ENCODE results near the gene UGT3A2. TPM values are rescaled to one million over a fixed set of nuclear protein-coding genes. Genes with fewer than 3 reads are reported as not detected.

Gene UGT3A2
- total RNA-seq, 3 donors from 2014 or later (not counting 1 experiment from before 2014, with no cell fraction given) = 0.25 TPM; not detected in 1

DNA sequence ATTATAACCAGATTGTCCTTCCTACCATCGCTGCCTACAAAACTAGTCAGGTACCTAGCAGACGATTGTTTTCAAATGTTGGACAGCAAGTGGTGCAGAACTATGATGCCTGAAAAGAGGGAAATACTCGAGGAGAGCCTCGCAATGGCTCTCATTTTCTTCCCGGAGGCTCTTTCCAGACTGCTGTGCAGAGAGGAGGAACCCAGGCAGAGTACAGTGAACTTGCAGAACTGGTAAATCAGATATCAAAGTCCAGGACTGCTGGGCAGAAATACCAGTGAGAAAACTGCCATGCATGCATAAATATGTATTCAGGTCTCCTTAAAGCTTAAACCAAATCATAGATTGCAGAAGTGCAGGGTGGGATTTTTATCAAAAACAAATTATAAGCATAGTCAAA is 49.1 kb downstream of the UGT3A2 start:
- H3K27ac Mint-ChIP-seq = no peak overlapping the region
- H3K9me3 ChIP-seq (ENCODE audit: control insufficient read depth, insufficient read depth, low read length) = peaks cover 21% of the 10 kb centered on the region
- H3K4me1 Mint-ChIP-seq = no peaks in the 10 kb centered on the region
- no peaks in the 10 kb centered on the region for H3K36me3 ChIP-seq (ENCODE audit: control insufficient read depth, insufficient read depth, low read length)
- no peak overlapping the region for H3K4me3 ChIP-seq (ENCODE audit: low read length)
- H3K4me1 ChIP-seq (ENCODE audit: control insufficient read depth, insufficient read depth, low read length) = no peaks in the 10 kb centered on the region
- H3K36me3 Mint-ChIP-seq = no peaks in the 10 kb centered on the region
- H3K9me3 Mint-ChIP-seq = peaks cover 3 to 4% of the 10 kb centered on the region in 2 donors
- WGBS (ENCODE audit: insufficient coverage) = 75% methylated on average over 5 of the region's 5 CpGs
- DNase-seq (no peak), ATAC-seq (no peak)
- H3K27me3 Mint-ChIP-seq (ENCODE audit: low read depth in 2 of 2) = peaks cover 0 to under 1% of the 10 kb centered on the region in 2 donors
- H3K27me3 ChIP-seq (ENCODE audit: control insufficient read depth, insufficient read depth, low read length) = no peaks in the 10 kb centered on the region
- no peak overlapping the region for H3K27ac ChIP-seq (ENCODE audit: low read length)
- TF ChIP-seq, protein P1, sequence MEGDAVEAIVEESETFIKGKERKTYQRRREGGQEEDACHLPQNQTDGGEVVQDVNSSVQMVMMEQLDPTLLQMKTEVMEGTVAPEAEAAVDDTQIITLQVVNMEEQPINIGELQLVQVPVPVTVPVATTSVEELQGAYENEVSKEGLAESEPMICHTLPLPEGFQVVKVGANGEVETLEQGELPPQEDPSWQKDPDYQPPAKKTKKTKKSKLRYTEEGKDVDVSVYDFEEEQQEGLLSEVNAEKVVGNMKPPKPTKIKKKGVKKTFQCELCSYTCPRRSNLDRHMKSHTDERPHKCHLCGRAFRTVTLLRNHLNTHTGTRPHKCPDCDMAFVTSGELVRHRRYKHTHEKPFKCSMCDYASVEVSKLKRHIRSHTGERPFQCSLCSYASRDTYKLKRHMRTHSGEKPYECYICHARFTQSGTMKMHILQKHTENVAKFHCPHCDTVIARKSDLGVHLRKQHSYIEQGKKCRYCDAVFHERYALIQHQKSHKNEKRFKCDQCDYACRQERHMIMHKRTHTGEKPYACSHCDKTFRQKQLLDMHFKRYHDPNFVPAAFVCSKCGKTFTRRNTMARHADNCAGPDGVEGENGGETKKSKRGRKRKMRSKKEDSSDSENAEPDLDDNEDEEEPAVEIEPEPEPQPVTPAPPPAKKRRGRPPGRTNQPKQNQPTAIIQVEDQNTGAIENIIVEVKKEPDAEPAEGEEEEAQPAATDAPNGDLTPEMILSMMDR (IDR thresholded peaks at IDR 0.05) = no peak
- H3K4me3 Mint-ChIP-seq = no peak overlapping the region
- intact Hi-C loops (cut with micrococcal nuclease) = no loop called here

DNA sequence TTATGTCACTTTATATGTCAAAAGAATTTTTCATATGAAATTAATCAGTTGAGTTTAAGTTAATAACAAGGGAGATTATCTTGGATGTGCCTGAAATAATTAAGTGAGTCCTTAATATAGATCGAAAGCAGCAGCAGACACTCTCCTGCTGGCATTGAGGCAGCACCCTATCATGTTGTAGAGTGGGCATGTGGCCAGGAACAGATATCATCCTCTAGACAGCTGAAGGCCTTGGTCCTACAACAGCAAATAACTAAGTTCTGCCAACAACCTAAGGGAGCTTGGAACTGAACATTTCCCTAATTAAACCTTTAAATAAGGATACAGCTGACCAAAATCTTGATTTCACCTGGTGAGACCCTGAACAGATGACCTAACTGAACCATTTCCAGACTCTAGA is 49.7 kb downstream of the UGT3A2 start:
- no peaks in the 10 kb centered on the region for H3K27me3 Mint-ChIP-seq (ENCODE audit: low read depth in 2 of 2)
- intact Hi-C loops (cut with micrococcal nuclease) = no loop called here
- Histone ChIP-seq H3K27ac (ENCODE audit: low read length) (no peak overlapping the region), H3K4me3 (ENCODE audit: low read length) (no peak overlapping the region), H3K4me1 (ENCODE audit: control insufficient read depth, insufficient read depth, low read length) (no peaks in the 10 kb centered on the region), H3K27me3 (ENCODE audit: control insufficient read depth, insufficient read depth, low read length) (no peaks in the 10 kb centered on the region), H3K36me3 (ENCODE audit: control insufficient read depth, insufficient read depth, low read length) (no peaks in the 10 kb centered on the region), H3K9me3 (ENCODE audit: control insufficient read depth, insufficient read depth, low read length) (peaks cover 21% of the 10 kb centered on the region)
- no peak overlapping the region for H3K4me3 Mint-ChIP-seq
- H3K36me3 Mint-ChIP-seq = no peaks in the 10 kb centered on the region
- no peak overlapping the region for H3K27ac Mint-ChIP-seq
- 89% methylated on average over 1 of the region's 1 CpG for WGBS (ENCODE audit: insufficient coverage)
- peaks cover 3% of the 10 kb centered on the region in 2 donors for H3K9me3 Mint-ChIP-seq
- DNase-seq (no peak), ATAC-seq (no peak)
- H3K4me1 Mint-ChIP-seq = no peaks in the 10 kb centered on the region
- TF ChIP-seq, protein P1 (IDR thresholded peaks at IDR 0.05) = no peak

DNA sequence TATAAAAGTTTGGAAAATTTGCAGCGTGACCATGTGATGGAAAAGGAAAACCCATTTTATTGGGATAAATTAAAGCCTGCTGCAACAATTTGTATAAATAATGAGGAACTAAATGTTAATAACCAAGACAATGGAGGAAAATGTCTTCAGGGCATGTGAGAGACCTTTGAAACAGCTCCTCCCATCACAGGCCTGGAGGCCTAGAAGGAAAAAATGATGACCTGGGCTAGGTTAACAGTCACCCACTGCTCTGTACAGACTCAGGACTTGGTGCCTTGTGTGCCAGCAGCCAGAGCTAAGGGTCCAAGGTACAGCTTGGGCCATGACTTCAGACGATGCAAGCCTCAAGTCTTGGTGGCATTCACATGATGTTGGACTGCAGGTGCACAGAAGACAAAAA is 53.5 kb downstream of the UGT3A2 start:
- H3K36me3 Mint-ChIP-seq = no peaks in the 10 kb centered on the region
- H3K27me3 ChIP-seq (ENCODE audit: control insufficient read depth, insufficient read depth, low read length) = no peaks in the 10 kb centered on the region
- 88% methylated on average over 2 of the region's 2 CpGs for WGBS (ENCODE audit: insufficient coverage)
- H3K4me1 Mint-ChIP-seq = no peaks in the 10 kb centered on the region
- H3K36me3 ChIP-seq (ENCODE audit: control insufficient read depth, insufficient read depth, low read length) = no peaks in the 10 kb centered on the region
- H3K4me3 ChIP-seq (ENCODE audit: low read length) = no peak overlapping the region
- TF ChIP-seq, protein P1 (IDR thresholded peaks at IDR 0.05) = no peak
- no peak overlapping the region for H3K27ac Mint-ChIP-seq
- ATAC-seq = no peak
- H3K4me3 Mint-ChIP-seq = no peak overlapping the region
- DNase-seq = no peak
- H3K27ac ChIP-seq (ENCODE audit: low read length) = no peak overlapping the region
- H3K9me3 ChIP-seq (ENCODE audit: control insufficient read depth, insufficient read depth, low read length) = peaks cover 26% of the 10 kb centered on the region
- intact Hi-C loops (cut with micrococcal nuclease) = no loop called here
- H3K27me3 Mint-ChIP-seq (ENCODE audit: low read depth in 2 of 2) = no peaks in the 10 kb centered on the region
- H3K9me3 Mint-ChIP-seq = peaks cover 2 to 3% of the 10 kb centered on the region in 2 donors
- H3K4me1 ChIP-seq (ENCODE audit: control insufficient read depth, insufficient read depth, low read length) = no peaks in the 10 kb centered on the region

DNA sequence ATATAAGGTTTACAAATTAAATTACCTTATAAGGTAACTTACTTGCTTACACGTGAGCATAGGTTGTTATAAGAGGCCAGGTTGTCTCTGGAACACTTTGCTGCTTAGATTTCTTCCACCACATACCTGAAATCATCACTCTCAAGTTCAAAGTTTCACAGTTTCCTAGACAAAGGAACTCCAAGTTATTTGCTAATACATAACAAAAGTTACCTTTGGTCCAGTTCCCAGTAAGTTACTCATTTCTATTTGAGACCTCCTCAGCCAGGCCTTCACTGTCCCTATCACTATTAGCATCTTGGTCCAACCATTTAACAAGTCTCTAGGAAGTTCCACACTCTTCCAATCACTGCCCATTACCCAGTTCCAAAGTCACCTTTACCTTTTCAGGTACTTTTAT is 57.0 kb downstream of the UGT3A2 start:
- DNase-seq = no peak
- Mint-ChIP-seq H3K27ac (no peak overlapping the region), H3K4me3 (no peak overlapping the region), H3K27me3 (ENCODE audit: low read depth in 2 of 2) (no peaks in the 10 kb centered on the region), H3K36me3 (no peaks in the 10 kb centered on the region), H3K9me3 (peaks cover 2 to 3% of the 10 kb centered on the region in 2 donors), H3K4me1 (no peaks in the 10 kb centered on the region)
- no peaks in the 10 kb centered on the region for H3K4me1 ChIP-seq (ENCODE audit: control insufficient read depth, insufficient read depth, low read length)
- TF ChIP-seq, protein P1 (IDR thresholded peaks at IDR 0.05) = no peak
- no CpG with 5 or more reads among the region's 1 CpG for WGBS (ENCODE audit: insufficient coverage)
- intact Hi-C loops (cut with micrococcal nuclease) = no loop called here
- peaks cover 17% of the 10 kb centered on the region for H3K9me3 ChIP-seq (ENCODE audit: control insufficient read depth, insufficient read depth, low read length)
- H3K36me3 ChIP-seq (ENCODE audit: control insufficient read depth, insufficient read depth, low read length) = no peaks in the 10 kb centered on the region
- ATAC-seq = no peak
- no peak overlapping the region for H3K27ac ChIP-seq (ENCODE audit: low read length)
- H3K27me3 ChIP-seq (ENCODE audit: control insufficient read depth, insufficient read depth, low read length) = no peaks in the 10 kb centered on the region
- H3K4me3 ChIP-seq (ENCODE audit: low read length) = no peak overlapping the region
